K562 (cell line): ENCODE data around the gene SLC4A1. TPM values are rescaled to one million over a fixed set of nuclear protein-coding genes. Genes with fewer than 3 reads are reported as not detected.

Experiments used
- ADNP ChIP-seq: fragments of 200-800 bp; sonication (Bioruptor generic); IDR thresholded peaks from 2 replicates; pipeline ENCODE4 v1.6.1; 2016; ENCODE audit warnings: missing genetic modification characterization, missing compliant biosample characterization
- BHLHE40 ChIP-seq: IDR thresholded peaks from 2 replicates; pipeline ENCODE4 v1.6.1; 2011; ENCODE audit warnings: low read length, improper control_type of control experiment
- BRCA1 ChIP-seq, 2 experiments: fragments of 450-650 bp in 1 of 2; sonication (generic) in 1 of 2; formaldehyde crosslinking in 1 of 2; IDR thresholded peaks; 2 replicates each; pipeline versions ENCODE4 v1.5.0 to v1.6.1; 2017 to 2020; ENCODE audit warnings: mild to moderate bottlenecking in 1 of 2, missing genetic modification reagents in 1 of 2
- CBFA2T3 ChIP-seq: fragments of 450-650 bp; IDR thresholded peaks from 2 replicates; pipeline ENCODE4 v1.6.1; 2017
- CUX1 ChIP-seq: fragments of 200-800 bp; sonication (Bioruptor generic); IDR thresholded peaks from 2 replicates; pipeline ENCODE4 v1.6.1; 2016; ENCODE audit warnings: missing genetic modification characterization, missing compliant biosample characterization
- CXXC5 ChIP-seq: fragments of 250-450 bp; sonication (Bioruptor Pico); IDR thresholded peaks from 2 replicates; pipeline ENCODE4 v1.8.0; 2022; ENCODE audit warnings: inconsistent platforms, mild to moderate bottlenecking, moderate library complexity
- ELF4 ChIP-seq: fragments of 450-650 bp; formaldehyde crosslinking; IDR thresholded peaks from 2 replicates; pipeline ENCODE4 v1.4.0; 2022; ENCODE audit warnings: missing genetic modification characterization
- GMEB1 ChIP-seq: fragments of 250-450 bp; sonication (Bioruptor Pico); IDR thresholded peaks from 2 replicates; pipeline ENCODE4 v1.4.0; 2020; ENCODE audit warnings: mild to moderate bottlenecking
- HLTF ChIP-seq: fragments of 450-650 bp; IDR thresholded peaks from 2 replicates; pipeline ENCODE4 v1.6.1; 2016
- JUND ChIP-seq, 2 experiments: IDR thresholded peaks; 2 replicates in 1 of 2; 3 replicates in 1 of 2; pipeline ENCODE4 v1.6.1; 2011; ENCODE audit warnings: borderline replicate concordance in 2 of 2, low read depth in 2 of 2, low read length in 2 of 2, improper control_type of control experiment in 1 of 2, missing biosample characterization in 1 of 2, missing genetic modification characterization in 1 of 2, missing genetic modification reagents in 1 of 2
- KLF1 ChIP-seq: fragments of 450-650 bp; IDR thresholded peaks from 2 replicates; pipeline ENCODE4 v1.6.1; 2016; ENCODE audit warnings: missing genetic modification characterization, missing compliant biosample characterization
- LCOR ChIP-seq: sonication (generic); formaldehyde crosslinking; IDR thresholded peaks from 2 replicates; pipeline ENCODE4 v1.8.0; 2022; ENCODE audit warnings: mild to moderate bottlenecking, missing genetic modification reagents
- NFXL1 ChIP-seq: fragments of 450-650 bp; formaldehyde crosslinking; IDR thresholded peaks from 2 replicates; pipeline ENCODE4 v1.4.0; 2021; ENCODE audit warnings: mild to moderate bottlenecking
- PTRF ChIP-seq: fragments of 450-650 bp; IDR thresholded peaks from 2 replicates; pipeline ENCODE4 v1.6.1; 2016; ENCODE audit warnings: mild to moderate bottlenecking, missing genetic modification characterization, missing compliant biosample characterization
- SP2 ChIP-seq: IDR thresholded peaks from 2 replicates; pipeline ENCODE4 v1.6.1; 2011; ENCODE audit warnings: mild to moderate bottlenecking, low read depth, low read length, moderate library complexity; ENCODE audit not compliant: poor library complexity, severe bottlenecking; ENCODE audit errors: extremely low read depth
- TRIM25 ChIP-seq: fragments of 450-650 bp; IDR thresholded peaks from 2 replicates; pipeline ENCODE4 v1.7.0; 2016; ENCODE audit warnings: borderline replicate concordance
- ZNF253 ChIP-seq: fragments of 250-450 bp; sonication (Bioruptor Pico); conservative IDR thresholded peaks from 2 replicates; pipeline ENCODE4 v1.6.1; 2021; ENCODE audit warnings: mild to moderate bottlenecking
- polyA plus RNA-seq, 8 experiments: library from polyadenylated mRNA; depleted of rRNA in 4 of 8; stranded (reverse) in 5 of 8; unstranded in 3 of 8; fragments of >200 nt; fragmentation: Nextera tagmentation in 2 of 8; fragmentation: Illumina TruSeq in 1 of 8; extraction: Ambion mirVana in 2 of 8; extraction: Trizol in 1 of 8; gene quantifications; 2 replicates each; pipeline versions ENCODE4 v1.2.1 to v1.2.3, GENCODE V29; 2011 to 2014; ENCODE audit warnings: inconsistent platforms in 1 of 8, missing spikeins in 1 of 8
- total RNA-seq, 7 experiments: library from RNA; depleted of rRNA in 6 of 7; stranded (reverse); fragments of >200 nt in 6 of 7; fragmentation: Illumina TruSeq in 2 of 7; extraction: Trizol in 2 of 7; gene quantifications; 2 replicates each; pipeline versions ENCODE4 v1.2.1 to v1.2.3, GENCODE V29; 2011 to 2021; ENCODE audit warnings: low replicate concordance in 1 of 7

The SLC4A1 gene
- total and polyA plus RNA-seq, 9 of the 15 experiments (the other 6 are each of a cell fraction or from before 2014, with no cell fraction given): 0.14 to 1.00 (median 0.53) TPM

- TF ChIP-seq TRIM25 (no peak), HLTF (peak; percentile 99), BHLHE40 (peak; percentile 76; the same call in 1 of the 2 replicates), SP2 (no peak), NFXL1 (no peak), JUND (IDR thresholded peaks at IDR 0.05; ENCODE audit: borderline replicate concordance, low read depth, low read length) (peak; percentile 50), JUND (tag; IDR thresholded peaks at IDR 0.05; ENCODE audit: borderline replicate concordance, low read depth, low read length) (peak; percentile 15; the same call in 1 of the 3 replicates), BRCA1 (IDR thresholded peaks at IDR 0.05) (no peak), BRCA1 (CRISPR knock-in tag; IDR thresholded peaks at IDR 0.05) (no peak), LCOR (peak; percentile 89; the same call in 1 of the 2 replicates), GMEB1 (CRISPR knock-in tag) (no peak), KLF1 (tag) (peak; percentile 90), CUX1 (CRISPR knock-in tag) (peak; percentile 97), CBFA2T3 (peak; percentile 100), CXXC5 (CRISPR knock-in tag) (peak; percentile 96), ELF4 (CRISPR knock-in tag) (peak; percentile 82; the same call in 1 of the 2 replicates), PTRF (tag) (no peak), ADNP (tag) (peak; percentile 98), ZNF253 (CRISPR knock-in tag) (no peak)
Observed at GRCh38 chr17:44266402-44267164, 1.4 kb downstream of the SLC4A1 start (continued).
